ENCODE results near the gene MRPL57.

DNA sequence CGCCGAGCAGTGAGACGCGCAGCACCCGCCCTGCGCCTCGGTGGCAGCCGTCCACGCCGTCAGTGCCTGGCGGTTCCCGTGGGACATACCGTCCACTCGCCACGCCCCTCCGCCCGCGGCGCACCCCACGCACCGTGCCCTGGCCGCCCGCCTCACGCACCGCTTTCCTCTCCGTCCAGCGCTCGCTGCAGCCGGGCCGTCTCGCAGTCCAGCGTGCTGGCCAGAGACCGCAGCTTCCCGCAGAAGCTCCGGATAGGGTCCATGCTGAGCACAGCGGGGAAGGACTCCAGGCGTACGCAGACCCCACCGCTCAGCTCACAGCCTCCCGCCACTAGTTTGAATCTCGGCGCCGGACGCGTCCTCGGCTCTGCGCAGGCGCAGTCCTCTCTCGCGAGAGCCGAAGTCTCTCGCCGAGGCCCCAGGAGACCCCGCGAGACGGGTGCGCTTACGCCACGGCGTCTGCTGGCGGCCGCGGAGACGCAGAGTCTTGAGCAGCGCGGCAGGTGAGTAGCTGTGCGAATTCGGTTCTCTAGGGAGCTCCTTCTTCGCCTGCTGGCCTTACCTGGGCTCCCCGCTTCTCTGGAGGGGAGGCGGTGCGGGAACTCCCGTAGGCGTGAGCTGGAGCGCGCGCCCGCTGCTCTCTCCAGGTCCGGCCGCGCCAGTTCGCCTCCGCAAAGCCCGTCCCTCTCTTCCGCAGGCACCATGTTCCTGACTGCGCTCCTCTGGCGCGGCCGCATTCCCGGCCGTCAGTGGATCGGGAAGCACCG lies at the start of gene MRPL57, which contains the start of gene SKA3:
- TF ChIP-seq CTCF (IDR thresholded peaks at IDR 0.05) = peak in 4 of 12 donors; percentile 11 to 35 (median 16)
- TF ChIP-seq POLR2A (IDR thresholded peaks at IDR 0.05) = peak in 1 of 2 donors; percentile 95
